ENCODE results near the gene TMEM201.

TMEM201 gene

GRCh38 chr1:9600861-9601834 is 12.4 kb downstream of the TMEM201 start:
- DNase-seq = no peak

- no peak for DNase-seq
Measured at GRCh38 chr1:9601942-9602793, 13.5 kb downstream of the TMEM201 start.

- DNase-seq = no peak
Measured at GRCh38 chr1:9602794-9603167, 14.1 kb downstream of the TMEM201 start.

- no peak for DNase-seq
Measured at GRCh38 chr1:9603307-9603706, 14.6 kb downstream of the TMEM201 start.

GRCh38 chr1:9603766-9604753 is 15.3 kb downstream of the TMEM201 start:
- no peak for DNase-seq

GRCh38 chr1:9604836-9605235 is 16.1 kb downstream of the TMEM201 start:
- no peak for DNase-seq

GRCh38 chr1:9605946-9606455 is 17.3 kb downstream of the TMEM201 start:
- no peak for DNase-seq

GRCh38 chr1:9606458-9606857 is 17.7 kb downstream of the TMEM201 start:
- DNase-seq = no peak

- no peak for DNase-seq
Measured at GRCh38 chr1:9606948-9607347, 18.2 kb downstream of the TMEM201 start.

GRCh38 chr1:9607352-9607751 is 18.6 kb downstream of the TMEM201 start:
- no peak for DNase-seq

- DNase-seq = no peak
Measured at GRCh38 chr1:9609998-9610397, 21.3 kb downstream of the TMEM201 start.

GRCh38 chr1:9610548-9610947 is 21.8 kb downstream of the TMEM201 start:
- no peak for DNase-seq

GRCh38 chr1:9611716-9612115 is 23.0 kb downstream of the TMEM201 start:
- DNase-seq = no peak

GRCh38 chr1:9612162-9612845 is 23.6 kb downstream of the TMEM201 start:
- no peak for DNase-seq

GRCh38 chr1:9612871-9613624 is 24.3 kb downstream of the TMEM201 start:
- no peak for DNase-seq

- no peak for DNase-seq
Measured at GRCh38 chr1:9613625-9614299, 25.1 kb downstream of the TMEM201 start.

- DNase-seq = peak; percentile 54
Measured at GRCh38 chr1:9615316-9616063, 26.8 kb downstream of the TMEM201 start.

GRCh38 chr1:9618909-9619679 is 30.4 kb downstream of the TMEM201 start:
- DNase-seq = no peak

GRCh38 chr1:9621032-9621431 is 32.3 kb downstream of the TMEM201 start:
- DNase-seq = no peak

Measured in activated naive CD4-positive, alpha-beta T cell treated with anti-CD3 and anti-CD28 coated beads, Interleukin-2, amount 50 U/mL, for 16 hours (primary cell).